Measurements from ENCODE around the gene DNAJC10.

- TF ChIP-seq, protein P1, sequence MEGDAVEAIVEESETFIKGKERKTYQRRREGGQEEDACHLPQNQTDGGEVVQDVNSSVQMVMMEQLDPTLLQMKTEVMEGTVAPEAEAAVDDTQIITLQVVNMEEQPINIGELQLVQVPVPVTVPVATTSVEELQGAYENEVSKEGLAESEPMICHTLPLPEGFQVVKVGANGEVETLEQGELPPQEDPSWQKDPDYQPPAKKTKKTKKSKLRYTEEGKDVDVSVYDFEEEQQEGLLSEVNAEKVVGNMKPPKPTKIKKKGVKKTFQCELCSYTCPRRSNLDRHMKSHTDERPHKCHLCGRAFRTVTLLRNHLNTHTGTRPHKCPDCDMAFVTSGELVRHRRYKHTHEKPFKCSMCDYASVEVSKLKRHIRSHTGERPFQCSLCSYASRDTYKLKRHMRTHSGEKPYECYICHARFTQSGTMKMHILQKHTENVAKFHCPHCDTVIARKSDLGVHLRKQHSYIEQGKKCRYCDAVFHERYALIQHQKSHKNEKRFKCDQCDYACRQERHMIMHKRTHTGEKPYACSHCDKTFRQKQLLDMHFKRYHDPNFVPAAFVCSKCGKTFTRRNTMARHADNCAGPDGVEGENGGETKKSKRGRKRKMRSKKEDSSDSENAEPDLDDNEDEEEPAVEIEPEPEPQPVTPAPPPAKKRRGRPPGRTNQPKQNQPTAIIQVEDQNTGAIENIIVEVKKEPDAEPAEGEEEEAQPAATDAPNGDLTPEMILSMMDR (IDR thresholded peaks at IDR 0.05): no peak
- no peak for TF ChIP-seq POLR2A (IDR thresholded peaks at IDR 0.05)
- no peak for TF ChIP-seq POLR2AphosphoS5 (IDR thresholded peaks at IDR 0.05; ENCODE audit: insufficient read depth in 1 of 2, low read depth in 1 of 2)
These were observed 98.7 kb downstream of the DNAJC10 start for GRCh38 chr2:182814804-182815203.

Data from vagina (tissue), 2 donors.